CD4-positive, alpha-beta T cell treated with Interleukin-10 for 1 hour (primary cell): ENCODE results near the gene PRKCB.

Source experiments
- DNase-seq: peaks from one replicate; pipeline ENCODE4 v3.0.0-alpha.2; 2020

PRKCB gene

DNA sequence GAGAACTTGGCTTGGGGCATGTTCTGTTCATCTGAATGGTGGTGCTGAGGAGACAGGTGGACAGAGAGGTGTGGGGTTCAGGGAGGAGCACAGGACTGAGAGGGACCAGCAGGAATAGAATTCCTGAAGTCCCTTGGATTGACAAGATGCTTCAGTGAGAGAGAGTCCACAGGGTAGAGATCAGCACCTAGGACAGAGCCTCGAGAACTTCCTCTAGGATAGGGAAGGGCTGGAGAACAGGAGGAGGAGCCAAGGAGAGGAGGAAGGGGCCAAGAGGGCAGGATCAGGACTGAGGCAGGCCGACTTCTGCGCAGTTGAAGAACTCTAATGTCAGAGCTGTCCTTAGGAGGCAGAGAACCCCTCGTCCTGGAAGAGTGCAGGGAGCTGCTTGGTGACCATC, 138.4 kb downstream of the PRKCB start:
- no peak for DNase-seq

GRCh38 chr16:23975293-23975692, 139.5 kb downstream of the PRKCB start:
- DNase-seq = no peak

DNA sequence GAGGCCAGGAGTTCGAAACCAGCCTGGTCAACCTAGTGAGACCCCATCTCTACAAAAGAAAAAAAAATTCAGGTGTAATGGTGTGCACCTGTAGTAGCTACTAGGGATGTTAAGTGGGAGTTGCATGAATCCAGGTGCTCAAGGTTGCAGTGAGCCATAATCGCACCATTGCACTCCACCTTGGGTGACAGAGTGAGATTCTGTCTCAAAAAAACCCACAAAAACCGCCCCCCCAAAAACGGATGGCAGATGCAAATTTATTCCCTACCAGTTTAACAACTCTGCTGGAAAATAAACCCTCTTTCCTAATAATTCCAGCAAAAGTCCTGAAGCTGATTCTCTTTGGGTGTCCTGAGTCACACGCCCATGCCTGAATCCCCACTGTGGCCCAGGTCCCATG, 140.3 kb downstream of the PRKCB start:
- DNase-seq = no peak

DNA sequence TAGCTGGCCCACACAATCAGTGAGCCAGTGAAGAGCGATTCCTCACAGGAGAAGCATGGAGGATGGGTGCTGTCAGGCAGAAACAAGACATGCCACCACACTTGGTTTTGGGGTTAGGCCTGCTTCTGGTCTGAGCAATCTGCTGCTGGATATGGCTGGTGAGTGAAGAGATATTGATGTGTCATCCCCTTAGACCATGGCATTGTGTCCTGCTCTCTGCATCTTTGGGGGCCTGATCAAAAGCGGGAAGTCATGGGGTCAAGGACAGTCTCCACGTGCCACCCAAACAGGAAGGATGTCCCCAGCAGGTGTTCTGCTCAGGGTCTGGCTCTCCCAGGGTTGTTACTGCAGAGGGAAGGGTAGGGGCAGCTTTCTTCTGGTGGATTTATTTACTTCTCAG, 140.7 kb downstream of the PRKCB start:
- no peak for DNase-seq

DNA sequence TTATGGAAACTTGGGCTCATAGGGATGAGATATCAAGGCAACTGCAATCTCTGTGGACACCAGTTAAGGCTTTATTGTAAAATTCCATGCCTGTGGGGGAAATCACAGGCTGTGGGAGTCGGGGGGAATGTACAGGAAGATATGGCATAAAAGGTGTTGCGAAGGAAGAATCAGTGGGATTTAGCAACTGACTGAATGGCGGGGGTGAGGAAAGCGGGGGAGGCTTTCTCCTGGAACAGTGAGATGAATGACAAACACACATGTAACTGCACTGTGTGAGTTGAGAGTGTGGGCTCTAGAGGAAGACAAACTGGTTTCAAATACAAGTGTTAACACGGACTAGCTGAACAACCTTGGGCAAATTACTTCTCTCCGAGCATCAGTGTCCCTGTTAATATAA, 143.7 kb downstream of the PRKCB start:
- no peak for DNase-seq

DNA sequence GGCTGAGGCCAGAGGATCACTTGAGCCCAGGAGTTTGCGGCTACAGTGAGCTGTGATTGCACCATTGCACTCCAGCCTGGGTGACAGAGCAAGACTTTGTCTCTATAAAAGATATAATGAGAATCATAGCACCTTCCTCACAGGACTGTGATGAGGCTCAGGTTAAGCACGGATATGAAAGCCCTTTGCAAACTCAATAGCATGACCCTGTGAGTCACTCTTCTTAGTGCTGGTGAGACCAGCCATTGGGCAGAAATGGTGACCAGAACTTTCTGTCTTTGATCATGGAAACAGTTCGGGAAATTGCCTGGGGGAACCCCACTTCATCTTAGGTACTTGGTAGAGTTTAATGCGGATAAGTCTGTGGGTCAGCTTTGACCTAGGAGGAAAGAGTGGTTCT, 144.2 kb downstream of the PRKCB start:
- DNase-seq = no peak

- no peak for DNase-seq
These were observed 145.9 kb downstream of the PRKCB start for GRCh38 chr16:23981429-23982399.

GRCh38 chr16:23986455-23986854, 150.7 kb downstream of the PRKCB start:
- DNase-seq = no peak

DNA sequence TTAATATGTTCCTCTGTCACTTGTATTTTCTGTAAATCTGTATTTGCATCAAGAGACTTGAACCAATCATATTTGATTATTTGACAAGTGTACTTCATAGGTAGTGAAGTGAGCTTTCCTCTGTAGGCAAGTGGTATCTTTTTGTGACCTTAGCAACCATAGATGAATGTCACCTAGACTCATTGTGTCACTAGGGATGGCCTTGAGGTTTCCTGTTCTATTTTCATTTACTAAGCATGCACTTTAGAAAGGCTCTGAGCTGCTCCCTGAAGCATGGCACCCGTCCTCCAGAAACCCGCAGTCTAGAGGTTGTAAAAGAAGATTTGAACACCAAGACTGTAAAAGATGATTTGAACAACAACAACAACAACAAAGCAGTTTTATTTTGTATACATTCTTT, 151.7 kb downstream of the PRKCB start:
- DNase-seq = no peak

DNA sequence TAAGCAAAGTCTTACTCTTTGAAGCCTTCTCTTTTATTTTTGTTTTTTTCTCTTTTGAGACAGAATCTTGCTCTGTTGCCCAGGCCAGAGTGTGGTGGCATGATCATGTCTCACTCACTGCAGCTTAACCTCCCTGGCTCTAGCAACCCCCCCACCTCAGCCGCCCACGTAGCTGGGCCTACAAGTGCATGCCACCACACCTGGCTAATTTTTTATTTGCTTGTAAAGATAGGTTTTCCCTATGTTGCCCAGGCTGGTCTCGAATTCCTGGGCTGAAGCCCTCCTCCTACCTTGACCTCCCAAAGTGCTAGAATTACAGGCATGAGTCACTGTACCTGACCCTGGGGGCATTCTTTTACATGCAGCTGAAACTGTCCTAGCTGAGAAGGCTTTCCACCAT, 154.7 kb downstream of the PRKCB start:
- DNase-seq = no peak

- DNase-seq = no peak
These were observed 155.3 kb downstream of the PRKCB start for GRCh38 chr16:23991066-23991465.

- no peak for DNase-seq
These were observed 158.8 kb downstream of the PRKCB start for GRCh38 chr16:23994615-23995014.

- DNase-seq = no peak
These were observed 160.6 kb downstream of the PRKCB start for GRCh38 chr16:23996258-23996955.

- DNase-seq = no peak
These were observed 163.0 kb downstream of the PRKCB start for GRCh38 chr16:23998771-23999170.

- no peak for DNase-seq
These were observed 163.9 kb downstream of the PRKCB start for GRCh38 chr16:23999663-24000062.

- DNase-seq = no peak
These were observed 165.9 kb downstream of the PRKCB start for GRCh38 chr16:24001710-24002109.

- DNase-seq = no peak
These were observed 166.8 kb downstream of the PRKCB start for GRCh38 chr16:24002619-24003018.

GRCh38 chr16:24005577-24005976, 169.8 kb downstream of the PRKCB start:
- no peak for DNase-seq

DNA sequence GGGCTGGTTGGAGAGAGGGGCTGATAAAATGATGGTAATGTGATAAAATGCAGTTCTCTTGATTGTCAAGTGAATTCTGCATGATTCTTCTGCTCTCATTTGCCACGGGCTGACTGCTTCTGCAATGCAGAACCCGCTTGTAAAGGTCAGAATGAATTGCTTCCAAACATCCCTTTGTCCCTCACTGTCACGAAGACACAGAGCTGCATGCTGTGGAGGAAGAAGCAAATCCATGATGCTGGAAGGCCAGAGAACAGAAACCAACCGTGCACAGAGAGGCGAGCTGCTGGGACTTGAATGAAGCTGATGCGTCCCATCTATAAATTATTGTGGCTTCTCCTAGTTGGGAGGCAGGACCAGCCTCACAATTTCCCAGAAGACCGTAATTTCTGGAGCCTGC, 171.6 kb downstream of the PRKCB start:
- DNase-seq = no peak

- no peak for DNase-seq
These were observed 172.2 kb downstream of the PRKCB start for GRCh38 chr16:24007934-24008333.

GRCh38 chr16:24009098-24009497, 173.3 kb downstream of the PRKCB start:
- no peak for DNase-seq

DNA sequence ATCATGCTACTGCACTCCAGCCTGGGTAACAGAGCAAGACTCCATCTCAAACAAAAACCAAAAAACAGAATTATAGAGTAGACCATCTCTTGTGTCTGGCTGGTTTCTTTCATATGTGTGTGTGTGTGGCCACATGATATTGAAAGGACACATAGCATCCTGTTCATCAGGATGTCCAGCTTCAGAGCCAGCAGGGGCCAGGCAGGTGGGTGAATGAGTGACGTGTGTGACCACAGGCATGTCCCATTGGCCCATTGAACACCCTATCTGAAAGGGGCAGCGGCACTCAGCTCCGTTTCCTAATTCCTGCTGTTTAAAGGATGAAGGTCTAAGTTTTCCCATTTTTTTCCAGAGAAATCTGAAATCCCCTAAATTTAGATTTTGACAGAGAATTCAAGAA, 174.2 kb downstream of the PRKCB start:
- DNase-seq = no peak

DNA sequence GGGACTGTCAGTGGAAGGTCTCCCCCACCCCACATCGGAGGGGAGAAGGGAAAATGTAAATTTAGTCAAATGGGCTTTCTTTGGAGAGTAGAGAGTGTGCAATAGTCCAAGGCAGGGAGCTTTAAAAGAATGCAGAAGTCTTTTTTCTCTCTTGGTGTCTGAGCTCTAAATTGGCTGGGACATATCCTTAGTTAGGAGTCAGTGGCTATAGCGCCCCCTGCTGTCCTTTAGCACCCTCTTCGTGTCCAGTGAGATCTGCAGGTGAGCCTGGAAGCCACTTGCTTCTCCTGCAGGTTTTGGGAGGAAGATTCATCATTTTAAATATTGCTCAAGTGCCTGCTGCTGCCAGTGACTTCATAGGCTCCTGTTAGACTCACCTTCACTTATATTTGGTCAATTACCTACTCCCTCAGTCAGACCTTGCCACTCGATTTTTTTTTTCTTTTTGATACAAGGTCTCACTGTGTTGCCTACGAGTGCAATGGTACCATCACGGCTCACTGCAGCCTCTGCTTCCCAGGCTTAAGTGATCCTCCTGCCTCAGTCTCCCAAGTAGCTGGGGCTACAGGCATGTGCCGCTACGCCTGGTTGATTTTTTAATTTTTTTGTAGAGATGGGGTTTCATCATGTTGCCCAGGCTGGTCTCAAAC, 174.8 kb downstream of the PRKCB start:
- peak; percentile 82 for DNase-seq

GRCh38 chr16:24011237-24011636, 175.5 kb downstream of the PRKCB start:
- DNase-seq = no peak
